ENCODE results near the gene PROC.

PROC gene

GRCh38 chr2:127389778-127390435 lies 28.3 kb upstream of the PROC start:
- no peak overlapping the region for H3K4me3 ChIP-seq (ENCODE audit: low read length in 2 of 2)
- no peak overlapping the region for H3K23ac ChIP-seq (ENCODE audit: low read depth, low read length, poor library complexity)
- H3K27me3 ChIP-seq (ENCODE audit: control insufficient read depth in 3 of 3, insufficient read depth in 3 of 3, low read depth in 1 of 3, low read length in 3 of 3), result peaks cover 0 to 4% (median 0%) of the 10 kb centered on the region in 3 experiments
- H3K79me1 ChIP-seq (ENCODE audit: low read depth, low read length), result peaks cover 5% of the 10 kb centered on the region
- H3K36me3 ChIP-seq (replicated peaks in 1 of 2; ENCODE audit: control insufficient read depth in 2 of 2, insufficient read depth in 2 of 2, low read length in 2 of 2), result peaks cover 0 to 3% of the 10 kb centered on the region in 2 donors
- no peak overlapping the region for H2BK12ac ChIP-seq (ENCODE audit: low read length)
- H4K8ac ChIP-seq (ENCODE audit: low read depth, low read length), result no peak overlapping the region
- no peak overlapping the region for H3K27ac ChIP-seq (replicated peaks; ENCODE audit: low read length)
- H3K14ac ChIP-seq (ENCODE audit: low read length), result no peak overlapping the region
- no peak for DNase-seq (ENCODE audit: low spot score)
- H2BK5ac ChIP-seq (ENCODE audit: low read length), result no peak overlapping the region
- no peak overlapping the region for H2BK15ac ChIP-seq (ENCODE audit: low read length)
- H3K9ac ChIP-seq (ENCODE audit: low read depth, low read length, poor library complexity), result no peak overlapping the region
- no peak overlapping the region for H3K4me2 ChIP-seq (ENCODE audit: insufficient read depth, low read length, poor library complexity, severe bottlenecking)
- WGBS, 2 donors (ENCODE audit: extremely low coverage in 2 of 2, insufficient read length in 2 of 2, insufficient replicate concordance in 1 of 2), result no CpG with 5 or more reads among the region's 5 CpGs
- H4K91ac ChIP-seq (ENCODE audit: low read depth, low read length, poor library complexity), result no peak overlapping the region
- no peak overlapping the region for H3K18ac ChIP-seq (ENCODE audit: low read length)
- no peak overlapping the region for H2AK5ac ChIP-seq (ENCODE audit: low read depth, low read length)
- H3K4me1 ChIP-seq (ENCODE audit: control insufficient read depth in 2 of 2, insufficient read depth in 1 of 2, low read depth in 1 of 2, low read length in 2 of 2), result peaks cover 10 to 12% of the 10 kb centered on the region in 2 donors
- no peak overlapping the region for H2AFZ ChIP-seq (ENCODE audit: low read length)
- no peak overlapping the region for H2BK120ac ChIP-seq (ENCODE audit: low read depth, low read length)
- peaks cover 0 to 3% of the 10 kb centered on the region in 2 donors for H3K9me3 ChIP-seq (replicated peaks in 1 of 2; ENCODE audit: control insufficient read depth in 2 of 2, insufficient read depth in 1 of 2, low read depth in 1 of 2, low read length in 2 of 2)
- no peak overlapping the region for H3K4ac ChIP-seq (ENCODE audit: low read length)

- no peak overlapping the region for H3K27ac ChIP-seq (replicated peaks; ENCODE audit: low read length)
- H3K4me1 ChIP-seq (ENCODE audit: control insufficient read depth in 2 of 2, insufficient read depth in 1 of 2, low read depth in 1 of 2, low read length in 2 of 2), result peaks cover 2 to 6% of the 10 kb centered on the region in 2 donors
- no peak for DNase-seq (ENCODE audit: low spot score)
- no peak overlapping the region for H2AFZ ChIP-seq (ENCODE audit: low read length)
- H3K4me2 ChIP-seq (ENCODE audit: insufficient read depth, low read length, poor library complexity, severe bottlenecking), result no peak overlapping the region
- no peak overlapping the region for H4K8ac ChIP-seq (ENCODE audit: low read depth, low read length)
- peaks cover 2% of the 10 kb centered on the region for H3K79me1 ChIP-seq (ENCODE audit: low read depth, low read length)
- H3K14ac ChIP-seq (ENCODE audit: low read length), result no peak overlapping the region
- H3K9me3 ChIP-seq (replicated peaks in 1 of 2; ENCODE audit: control insufficient read depth in 2 of 2, insufficient read depth in 1 of 2, low read depth in 1 of 2, low read length in 2 of 2), result peaks cover 0 to 3% of the 10 kb centered on the region in 2 donors
- no peak overlapping the region for H3K9ac ChIP-seq (ENCODE audit: low read depth, low read length, poor library complexity)
- H3K18ac ChIP-seq (ENCODE audit: low read length), result no peak overlapping the region
- no peak overlapping the region for H2BK12ac ChIP-seq (ENCODE audit: low read length)
- no peaks in the 10 kb centered on the region for H3K36me3 ChIP-seq (replicated peaks in 1 of 2; ENCODE audit: control insufficient read depth in 2 of 2, insufficient read depth in 2 of 2, low read length in 2 of 2)
- peaks cover 0 to 4% (median 0%) of the 10 kb centered on the region in 3 experiments for H3K27me3 ChIP-seq (ENCODE audit: control insufficient read depth in 3 of 3, insufficient read depth in 3 of 3, low read depth in 1 of 3, low read length in 3 of 3)
- no peak overlapping the region for H3K4me3 ChIP-seq (ENCODE audit: low read length in 2 of 2)
- no peak overlapping the region for H2BK5ac ChIP-seq (ENCODE audit: low read length)
- no CpG with 5 or more reads among the region's 2 CpGs for WGBS, 2 donors (ENCODE audit: extremely low coverage in 2 of 2, insufficient read length in 2 of 2, insufficient replicate concordance in 1 of 2)
- no peak overlapping the region for H2BK15ac ChIP-seq (ENCODE audit: low read length)
- H2AK5ac ChIP-seq (ENCODE audit: low read depth, low read length), result no peak overlapping the region
- no peak overlapping the region for H4K91ac ChIP-seq (ENCODE audit: low read depth, low read length, poor library complexity)
- no peak overlapping the region for H3K23ac ChIP-seq (ENCODE audit: low read depth, low read length, poor library complexity)
- no peak overlapping the region for H3K4ac ChIP-seq (ENCODE audit: low read length)
- no peak overlapping the region for H2BK120ac ChIP-seq (ENCODE audit: low read depth, low read length)
Observed at GRCh38 chr2:127392133-127392827, 25.9 kb upstream of the PROC start.

- H3K4ac ChIP-seq (ENCODE audit: low read length), result no peak overlapping the region
- no CpG with 5 or more reads among the region's 1 CpG for WGBS, 2 donors (ENCODE audit: extremely low coverage in 2 of 2, insufficient read length in 2 of 2, insufficient replicate concordance in 1 of 2)
Observed at GRCh38 chr2:127392828-127393578, 25.2 kb upstream of the PROC start.

GRCh38 chr2:127394492-127394891 lies 23.7 kb upstream of the PROC start:
- Histone ChIP-seq H3K18ac (ENCODE audit: low read length) (no peak overlapping the region), H3K27ac (replicated peaks; ENCODE audit: low read length) (no peak overlapping the region), H3K4me3 (ENCODE audit: low read length in 2 of 2) (no peak overlapping the region), H3K9ac (ENCODE audit: low read depth, low read length, poor library complexity) (no peak overlapping the region), H3K9me3 (replicated peaks in 1 of 2; ENCODE audit: control insufficient read depth in 2 of 2, insufficient read depth in 1 of 2, low read depth in 1 of 2, low read length in 2 of 2) (peaks cover 0 to 3% of the 10 kb centered on the region in 2 donors), H2BK120ac (ENCODE audit: low read depth, low read length) (no peak overlapping the region), H3K4ac (ENCODE audit: low read length) (no peak overlapping the region), H2AK5ac (ENCODE audit: low read depth, low read length) (no peak overlapping the region), H2BK5ac (ENCODE audit: low read length) (no peak overlapping the region), H3K4me1 (ENCODE audit: control insufficient read depth in 2 of 2, insufficient read depth in 1 of 2, low read depth in 1 of 2, low read length in 2 of 2) (peaks cover 2 to 9% of the 10 kb centered on the region in 2 donors), H3K4me2 (ENCODE audit: insufficient read depth, low read length, poor library complexity, severe bottlenecking) (no peak overlapping the region), H3K14ac (ENCODE audit: low read length) (no peak overlapping the region), H3K36me3 (replicated peaks in 1 of 2; ENCODE audit: control insufficient read depth in 2 of 2, insufficient read depth in 2 of 2, low read length in 2 of 2) (no peaks in the 10 kb centered on the region), H4K8ac (ENCODE audit: low read depth, low read length) (no peak overlapping the region), H3K23ac (ENCODE audit: low read depth, low read length, poor library complexity) (no peak overlapping the region), H3K27me3 (ENCODE audit: control insufficient read depth in 3 of 3, insufficient read depth in 3 of 3, low read depth in 1 of 3, low read length in 3 of 3) (no peaks in the 10 kb centered on the region), H3K79me1 (ENCODE audit: low read depth, low read length) (no peaks in the 10 kb centered on the region), H4K91ac (ENCODE audit: low read depth, low read length, poor library complexity) (no peak overlapping the region), H2AFZ (ENCODE audit: low read length) (no peak overlapping the region), H2BK15ac (ENCODE audit: low read length) (no peak overlapping the region), H2BK12ac (ENCODE audit: low read length) (no peak overlapping the region)
- no CpG with 5 or more reads among the region's 3 CpGs for WGBS, 2 donors (ENCODE audit: extremely low coverage in 2 of 2, insufficient read length in 2 of 2, insufficient replicate concordance in 1 of 2)
- DNase-seq (ENCODE audit: low spot score), result no peak

More at GRCh38 chr2:127392828-127393578, 25.2 kb upstream of the PROC start:
- no peak overlapping the region for H2AK5ac ChIP-seq (ENCODE audit: low read depth, low read length)
- no peak overlapping the region for H3K4me2 ChIP-seq (ENCODE audit: insufficient read depth, low read length, poor library complexity, severe bottlenecking)
- no peak overlapping the region for H2BK12ac ChIP-seq (ENCODE audit: low read length)
- H4K91ac ChIP-seq (ENCODE audit: low read depth, low read length, poor library complexity), result no peak overlapping the region
- no peak for DNase-seq (ENCODE audit: low spot score)
- H4K8ac ChIP-seq (ENCODE audit: low read depth, low read length), result no peak overlapping the region
- no peak overlapping the region for H3K23ac ChIP-seq (ENCODE audit: low read depth, low read length, poor library complexity)
- H3K79me1 ChIP-seq (ENCODE audit: low read depth, low read length), result no peaks in the 10 kb centered on the region
- no peak overlapping the region for H2AFZ ChIP-seq (ENCODE audit: low read length)
- no peak overlapping the region for H2BK120ac ChIP-seq (ENCODE audit: low read depth, low read length)
- no peak overlapping the region for H3K18ac ChIP-seq (ENCODE audit: low read length)
- no peak overlapping the region for H3K4me3 ChIP-seq (ENCODE audit: low read length in 2 of 2)
- H3K14ac ChIP-seq (ENCODE audit: low read length), result no peak overlapping the region
- peaks cover 2 to 9% of the 10 kb centered on the region in 2 donors for H3K4me1 ChIP-seq (ENCODE audit: control insufficient read depth in 2 of 2, insufficient read depth in 1 of 2, low read depth in 1 of 2, low read length in 2 of 2)
- H3K9ac ChIP-seq (ENCODE audit: low read depth, low read length, poor library complexity), result no peak overlapping the region
- no peaks in the 10 kb centered on the region for H3K36me3 ChIP-seq (replicated peaks in 1 of 2; ENCODE audit: control insufficient read depth in 2 of 2, insufficient read depth in 2 of 2, low read length in 2 of 2)
- no peak overlapping the region for H2BK5ac ChIP-seq (ENCODE audit: low read length)
- H3K27me3 ChIP-seq (ENCODE audit: control insufficient read depth in 3 of 3, insufficient read depth in 3 of 3, low read depth in 1 of 3, low read length in 3 of 3), result peaks cover 0 to 4% (median 0%) of the 10 kb centered on the region in 3 experiments
- H3K27ac ChIP-seq (replicated peaks; ENCODE audit: low read length), result no peak overlapping the region
- H3K9me3 ChIP-seq (replicated peaks in 1 of 2; ENCODE audit: control insufficient read depth in 2 of 2, insufficient read depth in 1 of 2, low read depth in 1 of 2, low read length in 2 of 2), result peaks cover 0 to 3% of the 10 kb centered on the region in 2 donors
- no peak overlapping the region for H2BK15ac ChIP-seq (ENCODE audit: low read length)
